Measurements from ENCODE around the gene KREMEN2.

Gene KREMEN2

DNA sequence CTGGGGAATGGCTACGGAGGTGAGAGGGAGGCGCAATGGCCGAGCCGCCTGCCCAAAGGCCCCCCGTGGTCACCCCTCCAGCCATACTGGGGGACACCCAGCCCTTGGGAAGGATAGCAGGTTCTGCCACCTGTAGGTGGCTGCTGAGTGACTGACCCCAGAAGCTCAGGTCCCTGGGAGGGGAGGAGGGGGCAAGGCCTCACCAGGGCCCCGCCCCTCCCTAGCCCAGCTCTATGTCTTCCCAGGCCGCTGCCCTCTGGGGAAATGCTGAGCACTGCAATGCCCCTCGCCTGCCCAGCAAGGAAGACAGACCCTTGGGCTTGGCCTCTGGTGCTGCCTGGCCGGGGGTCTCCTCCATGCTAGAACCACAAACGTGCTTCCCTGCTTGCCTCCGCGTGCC lies 37.2 kb downstream of the KREMEN2 start:
- Histone ChIP-seq H2AFZ (ENCODE audit: low read length) (no peak overlapping the region), H3K23ac (ENCODE audit: low read depth, low read length, poor library complexity) (peak overlapping the region; percentile 12), H3K4ac (ENCODE audit: low read length) (peak overlapping the region; percentile 37), H3K9me3 (replicated peaks in 1 of 2; ENCODE audit: control insufficient read depth in 2 of 2, insufficient read depth in 1 of 2, low read depth in 1 of 2, low read length in 2 of 2) (no peaks in the 10 kb centered on the region), H3K4me1 (ENCODE audit: control insufficient read depth in 2 of 2, insufficient read depth in 1 of 2, low read depth in 1 of 2, low read length in 2 of 2) (peaks cover 0 to 2% of the 10 kb centered on the region in 2 donors), H3K27ac (replicated peaks; ENCODE audit: low read length) (no peak overlapping the region), H3K36me3 (replicated peaks in 1 of 2; ENCODE audit: control insufficient read depth in 2 of 2, insufficient read depth in 2 of 2, low read length in 2 of 2) (no peaks in the 10 kb centered on the region), H4K91ac (ENCODE audit: low read depth, low read length, poor library complexity) (no peak overlapping the region), H3K14ac (ENCODE audit: low read length) (no peak overlapping the region), H3K18ac (ENCODE audit: low read length) (peak overlapping the region; percentile 57), H3K27me3 (ENCODE audit: control insufficient read depth in 3 of 3, insufficient read depth in 3 of 3, low read depth in 1 of 3, low read length in 3 of 3) (peaks cover 7 to 70% (median 19%) of the 10 kb centered on the region in 3 experiments), H3K4me2 (ENCODE audit: insufficient read depth, low read length, poor library complexity, severe bottlenecking) (no peak overlapping the region), H2AK5ac (ENCODE audit: low read depth, low read length) (peak overlapping the region; percentile 90), H2BK15ac (ENCODE audit: low read length) (peak overlapping the region; percentile 81), H3K9ac (ENCODE audit: low read depth, low read length, poor library complexity) (peak overlapping the region; percentile 78), H2BK12ac (ENCODE audit: low read length) (peak overlapping the region; percentile 10), H3K4me3 (ENCODE audit: low read length in 2 of 2) (no peak overlapping the region), H3K79me1 (ENCODE audit: low read depth, low read length) (peaks cover 2% of the 10 kb centered on the region), H4K8ac (ENCODE audit: low read depth, low read length) (no peak overlapping the region), H2BK5ac (ENCODE audit: low read length) (no peak overlapping the region), H2BK120ac (ENCODE audit: low read depth, low read length) (no peak overlapping the region)
- no CpG with 5 or more reads among the region's 12 CpGs for WGBS, 2 donors (ENCODE audit: extremely low coverage in 2 of 2, insufficient read length in 2 of 2, insufficient replicate concordance in 1 of 2)
- no peak for DNase-seq (ENCODE audit: low spot score)

- H3K23ac ChIP-seq (ENCODE audit: low read depth, low read length, poor library complexity): no peak overlapping the region
- H3K27ac ChIP-seq (replicated peaks; ENCODE audit: low read length): no peak overlapping the region
- DNase-seq (ENCODE audit: low spot score): peak; percentile 96
- H3K9me3 ChIP-seq (replicated peaks in 1 of 2; ENCODE audit: control insufficient read depth in 2 of 2, insufficient read depth in 1 of 2, low read depth in 1 of 2, low read length in 2 of 2): no peaks in the 10 kb centered on the region
- H4K91ac ChIP-seq (ENCODE audit: low read depth, low read length, poor library complexity): no peak overlapping the region
- no peak overlapping the region for H2BK5ac ChIP-seq (ENCODE audit: low read length)
- H3K4me2 ChIP-seq (ENCODE audit: insufficient read depth, low read length, poor library complexity, severe bottlenecking): peak overlapping the region; percentile 57
- H2BK12ac ChIP-seq (ENCODE audit: low read length): no peak overlapping the region
- peak overlapping the region; percentile 64 for H3K18ac ChIP-seq (ENCODE audit: low read length)
- H3K27me3 ChIP-seq (ENCODE audit: control insufficient read depth in 3 of 3, insufficient read depth in 3 of 3, low read depth in 1 of 3, low read length in 3 of 3): peaks cover 20 to 64% (median 43%) of the 10 kb centered on the region in 3 experiments
- H3K79me1 ChIP-seq (ENCODE audit: low read depth, low read length): no peaks in the 10 kb centered on the region
- H3K4me1 ChIP-seq (ENCODE audit: control insufficient read depth in 2 of 2, insufficient read depth in 1 of 2, low read depth in 1 of 2, low read length in 2 of 2): peaks cover 12 to 14% of the 10 kb centered on the region in 2 donors
- no peak overlapping the region for H4K8ac ChIP-seq (ENCODE audit: low read depth, low read length)
- no peak overlapping the region for H3K9ac ChIP-seq (ENCODE audit: low read depth, low read length, poor library complexity)
- H3K36me3 ChIP-seq (replicated peaks in 1 of 2; ENCODE audit: control insufficient read depth in 2 of 2, insufficient read depth in 2 of 2, low read length in 2 of 2): no peaks in the 10 kb centered on the region
- peak overlapping the region; percentile 81 for H2AFZ ChIP-seq (ENCODE audit: low read length)
- H2AK5ac ChIP-seq (ENCODE audit: low read depth, low read length): no peak overlapping the region
- no peak overlapping the region for H2BK15ac ChIP-seq (ENCODE audit: low read length)
- no CpG with 5 or more reads among the region's 58 CpGs for WGBS, 2 donors (ENCODE audit: extremely low coverage in 2 of 2, insufficient read length in 2 of 2, insufficient replicate concordance in 1 of 2)
- H2BK120ac ChIP-seq (ENCODE audit: low read depth, low read length): no peak overlapping the region
- H3K14ac ChIP-seq (ENCODE audit: low read length): no peak overlapping the region
- H3K4ac ChIP-seq (ENCODE audit: low read length): no peak overlapping the region
- H3K4me3 ChIP-seq (ENCODE audit: low read length in 2 of 2): peak overlapping the region in 1 of 2 donors; percentile 32
Observed at GRCh38 chr16:3003582-3004270, 39.7 kb downstream of the KREMEN2 start.

- H3K36me3 ChIP-seq (replicated peaks in 1 of 2; ENCODE audit: control insufficient read depth in 2 of 2, insufficient read depth in 2 of 2, low read length in 2 of 2): no peaks in the 10 kb centered on the region
- peaks cover 12 to 16% of the 10 kb centered on the region in 2 donors for H3K4me1 ChIP-seq (ENCODE audit: control insufficient read depth in 2 of 2, insufficient read depth in 1 of 2, low read depth in 1 of 2, low read length in 2 of 2)
- no peak for DNase-seq (ENCODE audit: low spot score)
- no peak overlapping the region for H2BK120ac ChIP-seq (ENCODE audit: low read depth, low read length)
- H2AFZ ChIP-seq (ENCODE audit: low read length): no peak overlapping the region
- no peaks in the 10 kb centered on the region for H3K9me3 ChIP-seq (replicated peaks in 1 of 2; ENCODE audit: control insufficient read depth in 2 of 2, insufficient read depth in 1 of 2, low read depth in 1 of 2, low read length in 2 of 2)
- H3K4me3 ChIP-seq (ENCODE audit: low read length in 2 of 2): peak overlapping the region; percentile 32 to 56
- peaks cover 22 to 58% (median 49%) of the 10 kb centered on the region in 3 experiments for H3K27me3 ChIP-seq (ENCODE audit: control insufficient read depth in 3 of 3, insufficient read depth in 3 of 3, low read depth in 1 of 3, low read length in 3 of 3)
- H2AK5ac ChIP-seq (ENCODE audit: low read depth, low read length): no peak overlapping the region
- H2BK5ac ChIP-seq (ENCODE audit: low read length): no peak overlapping the region
- H2BK12ac ChIP-seq (ENCODE audit: low read length): no peak overlapping the region
- no peak overlapping the region for H4K91ac ChIP-seq (ENCODE audit: low read depth, low read length, poor library complexity)
- H3K4me2 ChIP-seq (ENCODE audit: insufficient read depth, low read length, poor library complexity, severe bottlenecking): peak overlapping the region; percentile 57
- H3K4ac ChIP-seq (ENCODE audit: low read length): no peak overlapping the region
- H3K27ac ChIP-seq (replicated peaks; ENCODE audit: low read length): no peak overlapping the region
- no peaks in the 10 kb centered on the region for H3K79me1 ChIP-seq (ENCODE audit: low read depth, low read length)
- H3K23ac ChIP-seq (ENCODE audit: low read depth, low read length, poor library complexity): no peak overlapping the region
- no peak overlapping the region for H3K9ac ChIP-seq (ENCODE audit: low read depth, low read length, poor library complexity)
- no peak overlapping the region for H3K18ac ChIP-seq (ENCODE audit: low read length)
- H4K8ac ChIP-seq (ENCODE audit: low read depth, low read length): no peak overlapping the region
- H2BK15ac ChIP-seq (ENCODE audit: low read length): no peak overlapping the region
- WGBS, 2 donors (ENCODE audit: extremely low coverage in 2 of 2, insufficient read length in 2 of 2, insufficient replicate concordance in 1 of 2): no CpG with 5 or more reads among the region's 67 CpGs
- no peak overlapping the region for H3K14ac ChIP-seq (ENCODE audit: low read length)
Observed at GRCh38 chr16:3004319-3004718, 40.2 kb downstream of the KREMEN2 start.

DNA sequence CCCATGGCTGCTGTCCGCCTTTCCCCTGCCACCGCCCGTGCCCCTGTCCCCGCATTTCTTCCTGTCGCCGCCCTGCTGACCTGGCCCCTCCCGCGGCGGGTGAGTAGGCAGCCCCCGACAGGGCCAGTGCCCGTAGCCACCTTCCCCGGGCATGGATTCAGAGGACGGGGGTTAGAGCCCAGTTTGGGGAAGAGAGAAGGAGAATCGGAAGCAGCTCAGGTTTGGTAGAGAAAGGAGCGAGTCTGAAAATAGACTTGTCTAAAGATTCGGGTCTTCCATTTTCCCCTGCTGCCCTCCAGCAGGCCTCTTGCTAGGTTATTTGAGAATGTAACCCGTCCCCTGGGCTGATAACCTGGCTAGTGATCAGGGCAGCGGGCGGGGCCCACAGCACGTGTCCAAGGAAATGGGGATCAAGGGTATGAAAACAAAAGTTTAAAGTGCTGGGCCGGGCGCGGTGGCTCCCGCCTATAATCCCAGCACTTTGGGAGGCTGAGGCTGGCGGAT lies 40.8 kb downstream of the KREMEN2 start:
- peak overlapping the region in 1 of 2 donors; percentile 31 for H3K4me3 ChIP-seq (ENCODE audit: low read length in 2 of 2)
- H3K18ac ChIP-seq (ENCODE audit: low read length): no peak overlapping the region
- peaks cover 15 to 20% of the 10 kb centered on the region in 2 donors for H3K4me1 ChIP-seq (ENCODE audit: control insufficient read depth in 2 of 2, insufficient read depth in 1 of 2, low read depth in 1 of 2, low read length in 2 of 2)
- no peak overlapping the region for H2BK5ac ChIP-seq (ENCODE audit: low read length)
- H4K8ac ChIP-seq (ENCODE audit: low read depth, low read length): no peak overlapping the region
- H3K79me1 ChIP-seq (ENCODE audit: low read depth, low read length): no peaks in the 10 kb centered on the region
- H3K9me3 ChIP-seq (replicated peaks in 1 of 2; ENCODE audit: control insufficient read depth in 2 of 2, insufficient read depth in 1 of 2, low read depth in 1 of 2, low read length in 2 of 2): no peaks in the 10 kb centered on the region
- H3K4ac ChIP-seq (ENCODE audit: low read length): no peak overlapping the region
- H2BK12ac ChIP-seq (ENCODE audit: low read length): no peak overlapping the region
- peak overlapping the region; percentile 56 for H2AFZ ChIP-seq (ENCODE audit: low read length)
- no peak for DNase-seq (ENCODE audit: low spot score)
- no peak overlapping the region for H3K23ac ChIP-seq (ENCODE audit: low read depth, low read length, poor library complexity)
- no CpG with 5 or more reads among the region's 25 CpGs for WGBS, 2 donors (ENCODE audit: extremely low coverage in 2 of 2, insufficient read length in 2 of 2, insufficient replicate concordance in 1 of 2)
- no peak overlapping the region for H3K14ac ChIP-seq (ENCODE audit: low read length)
- no peak overlapping the region for H2BK120ac ChIP-seq (ENCODE audit: low read depth, low read length)
- H3K36me3 ChIP-seq (replicated peaks in 1 of 2; ENCODE audit: control insufficient read depth in 2 of 2, insufficient read depth in 2 of 2, low read length in 2 of 2): no peaks in the 10 kb centered on the region
- no peak overlapping the region for H2AK5ac ChIP-seq (ENCODE audit: low read depth, low read length)
- no peak overlapping the region for H4K91ac ChIP-seq (ENCODE audit: low read depth, low read length, poor library complexity)
- no peak overlapping the region for H2BK15ac ChIP-seq (ENCODE audit: low read length)
- no peak overlapping the region for H3K9ac ChIP-seq (ENCODE audit: low read depth, low read length, poor library complexity)
- no peak overlapping the region for H3K27ac ChIP-seq (replicated peaks; ENCODE audit: low read length)
- H3K4me2 ChIP-seq (ENCODE audit: insufficient read depth, low read length, poor library complexity, severe bottlenecking): no peak overlapping the region
- peaks cover 22 to 58% (median 54%) of the 10 kb centered on the region in 3 experiments for H3K27me3 ChIP-seq (ENCODE audit: control insufficient read depth in 3 of 3, insufficient read depth in 3 of 3, low read depth in 1 of 3, low read length in 3 of 3)

All from neuronal stem cell (in vitro differentiated cells).